Ishikawa (cell line): Measurements from ENCODE around the gene CACNG4.

ENCODE experiments used
- CEBPB ChIP-seq: IDR thresholded peaks from 2 replicates; pipeline ENCODE4 v1.6.1; 2012
- CREB1 ChIP-seq: IDR thresholded peaks from 2 replicates; pipeline ENCODE4 v1.6.1; 2012; ENCODE audit warnings: low read depth
- EGR1 ChIP-seq: IDR thresholded peaks from 2 replicates; pipeline ENCODE4 v1.6.1; 2012
- EP300 ChIP-seq: IDR thresholded peaks from 2 replicates; pipeline ENCODE4 v1.6.1; 2012; ENCODE audit warnings: borderline replicate concordance
- FOXM1 ChIP-seq: IDR thresholded peaks from 2 replicates; pipeline ENCODE4 v1.6.1; 2012; ENCODE audit warnings: low read depth, borderline replicate concordance
- MAX ChIP-seq: IDR thresholded peaks from 2 replicates; pipeline ENCODE4 v1.6.1; 2012
- NFIC ChIP-seq: IDR thresholded peaks from 2 replicates; pipeline ENCODE4 v1.6.1; 2012
- RAD21 ChIP-seq: IDR thresholded peaks from 2 replicates; pipeline ENCODE4 v1.6.1; 2012; ENCODE audit warnings: low read depth
- REST ChIP-seq: IDR thresholded peaks from 2 replicates; pipeline ENCODE4 v1.6.1; 2012; ENCODE audit warnings: low read depth, mild to moderate bottlenecking
- TAF1 ChIP-seq: IDR thresholded peaks from 2 replicates; pipeline ENCODE4 v1.6.1; 2012; ENCODE audit warnings: low read depth, mild to moderate bottlenecking
- TCF12 ChIP-seq: IDR thresholded peaks from 2 replicates; pipeline ENCODE4 v1.6.1; 2012; ENCODE audit warnings: low read depth
- TEAD4 ChIP-seq: IDR thresholded peaks from 2 replicates; pipeline ENCODE4 v1.6.1; 2012
- USF1 ChIP-seq: IDR thresholded peaks from 2 replicates; pipeline ENCODE4 v1.6.1; 2012
- YY1 ChIP-seq: IDR thresholded peaks from 2 replicates; pipeline ENCODE4 v1.6.1; 2012; ENCODE audit warnings: low read depth

GRCh38 chr17:67025216-67025792 is 60.8 kb downstream of the CACNG4 start:
- TF ChIP-seq TAF1 (no peak), NFIC (peak; percentile 77), YY1 (no peak), FOXM1 (no peak), EP300 (no peak), USF1 (no peak), REST (no peak), CEBPB (no peak), RAD21 (no peak), MAX (0 out of 2 replicates have a peak, but pooled peaks have one; percentile 24), TEAD4 (no peak), EGR1 (no peak), TCF12 (peak; percentile 64; the same call in 1 of the 2 replicates), CREB1 (no peak)
